HCT116 (cell line): ENCODE data around the gene ESR2. TPM values are rescaled to one million over a fixed set of nuclear protein-coding genes. Genes with fewer than 3 reads are reported as not detected.

ENCODE experiments used
- ATAC-seq: fragments of 200-7000 bp; cut with Tn5 transposase; 2 replicates; pipeline ENCODE4 v1.9.1; 2020; ENCODE audit warnings: mild to moderate bottlenecking, moderate library complexity
- BruUV-seq: library from RNA; stranded (reverse); fragments of 400-500 nt; replicated peaks from 2 replicates; lab custom pipeline; 2021; lab: Mats Ljungman, UMichigan
- CTCF ChIA-PET: fragments of 300-600 bp; sonication (Branson Sonifier 250); formaldehyde crosslinking; loops from one replicate; lab custom pipeline; 2021; ENCODE audit warnings: antibody characterized with exemption; lab: Charles Lee
- POLR2A ChIA-PET: fragments of 300-600, 350-600 bp; sonication (Branson Sonifier 250); formaldehyde crosslinking; loops from one replicate; lab custom pipeline; 2021; ENCODE audit warnings: antibody characterized with exemption; lab: Charles Lee
- RAD21 ChIA-PET, 2 experiments: fragments of 300-600 bp; sonication (Branson Sonifier 250); formaldehyde crosslinking; loops; one replicate each; lab custom pipeline; 2023; ENCODE audit warnings: low total read pairs in 2 of 2; ENCODE audit not compliant: uncharacterized antibody in 2 of 2, unreplicated experiment in 2 of 2, low non-redundant PET in 1 of 2; lab: Charles Lee
- DNase-seq: peaks from one replicate; pipeline ENCODE4 v3.0.0-alpha.2; 2010; ENCODE audit warnings: low read depth, low spot score
- H2AFZ ChIP-seq: fragments of 200-600 bp; shearing (Covaris generic), sonication (generic); 2 replicates; pipeline ENCODE4 v1.6.1; 2017; ENCODE audit warnings: low read depth, mixed run types, mixed read lengths, antibody characterized with exemption, low read length; ENCODE audit not compliant: poor library complexity, severe bottlenecking
- H3K27ac ChIP-seq: 2 replicates; pipeline ENCODE4 v1.5.1; 2012; ENCODE audit warnings: low read depth, low read length
- H3K27me3 ChIP-seq: fragments of 200-600 bp; sonication (generic); 2 replicates; pipeline ENCODE4 v1.6.1; 2016; ENCODE audit warnings: mixed run types, low read length, mixed read lengths; ENCODE audit not compliant: insufficient read depth
- H3K36me3 ChIP-seq, 2 experiments: fragments of 200-500 bp in 1 of 2; fragments of 200-600 bp in 1 of 2; sonication (Bioruptor generic) in 1 of 2; sonication (generic) in 1 of 2; 2 replicates each; pipeline versions ENCODE4 v1.5.1 to v1.6.1; 2014 to 2016; ENCODE audit warnings: low read length in 2 of 2, inconsistent platforms in 1 of 2, mixed read lengths in 1 of 2, mixed run types in 1 of 2; ENCODE audit not compliant: insufficient read depth in 2 of 2, control insufficient read depth in 1 of 2
- H3K4me1 ChIP-seq, 2 experiments: fragments of 200-600 bp in 1 of 2; sonication (generic) in 1 of 2; 2 replicates each; pipeline versions ENCODE4 v1.5.1 to v1.6.1; 2012 to 2017; ENCODE audit warnings: low read length in 2 of 2, inconsistent platforms in 1 of 2, mild to moderate bottlenecking in 1 of 2, mixed read lengths in 1 of 2, mixed run types in 1 of 2, moderate library complexity in 1 of 2; ENCODE audit not compliant: insufficient read depth in 2 of 2, control insufficient read depth in 1 of 2
- H3K4me2 ChIP-seq: fragments of 200-600 bp; sonication (generic); 2 replicates; pipeline ENCODE4 v1.6.1; 2017; ENCODE audit warnings: mixed run types, low read length, mixed read lengths
- H3K4me3 ChIP-seq, 2 experiments: fragments of 200-600 bp in 1 of 2; sonication (generic) in 1 of 2; replicated peaks in 1 of 2; 2 replicates each; pipeline ENCODE4 v1.5.1; 2011 to 2016; ENCODE audit warnings: low read length in 2 of 2, control low read depth in 1 of 2, low read depth in 1 of 2, mild to moderate bottlenecking in 1 of 2, mixed read lengths in 1 of 2, mixed run types in 1 of 2
- H3K79me2 ChIP-seq: fragments of 200-600 bp; sonication (generic); 2 replicates; pipeline ENCODE4 v1.6.1; 2017; ENCODE audit warnings: mild to moderate bottlenecking, mixed run types, low read length, moderate library complexity, mixed read lengths; ENCODE audit not compliant: insufficient read depth
- H3K9ac ChIP-seq: fragments of 200-600 bp; sonication (generic); 2 replicates; pipeline ENCODE4 v1.6.1; 2016; ENCODE audit warnings: low read length, mixed read lengths
- H3K9me2 ChIP-seq: fragments of 200-600 bp; sonication (generic), shearing (Covaris generic); 2 replicates; pipeline ENCODE4 v1.6.1; 2017; ENCODE audit warnings: mixed run types, mild to moderate bottlenecking, moderate library complexity; ENCODE audit not compliant: insufficient read depth
- H3K9me3 ChIP-seq, 2 experiments: fragments of 200-500 bp in 1 of 2; fragments of 200-600 bp in 1 of 2; sonication (Bioruptor generic) in 1 of 2; sonication (generic) in 1 of 2; 2 replicates each; pipeline ENCODE4 v1.6.1; 2014 to 2017; ENCODE audit warnings: low read length in 2 of 2, mixed read lengths in 2 of 2, inconsistent platforms in 1 of 2, low read depth in 1 of 2, mild to moderate bottlenecking in 1 of 2, mixed run types in 1 of 2, moderate library complexity in 1 of 2; ENCODE audit not compliant: control insufficient read depth in 1 of 2, insufficient read depth in 1 of 2
- H4K20me1 ChIP-seq: fragments of 200-600 bp; sonication (generic), shearing (Covaris generic); 2 replicates; pipeline ENCODE4 v1.6.1; 2017; ENCODE audit warnings: mixed run types, mild to moderate bottlenecking, moderate library complexity; ENCODE audit not compliant: insufficient read depth
- CBX3 ChIP-seq: IDR thresholded peaks from 2 replicates; pipeline ENCODE4 v1.6.1; 2012; ENCODE audit warnings: low read depth
- CTCF ChIP-seq, 3 experiments: fragments of 200-600 bp in 1 of 3; sonication (generic) in 1 of 3; IDR thresholded peaks in 2 of 3; conservative IDR thresholded peaks in 1 of 3; 2 replicates each; pipeline ENCODE4 v1.5.1; 2012 to 2017; ENCODE audit warnings: low read depth in 2 of 3, low read length in 2 of 3, antibody characterized with exemption in 1 of 3, borderline replicate concordance in 1 of 3, control low read depth in 1 of 3, mild to moderate bottlenecking in 1 of 3, mixed read lengths in 1 of 3, mixed run types in 1 of 3, moderate library complexity in 1 of 3; ENCODE audit not compliant: insufficient read depth in 1 of 3
- EZH2phosphoT487 ChIP-seq: fragments of 200-600 bp; IDR thresholded peaks from 2 replicates; pipeline ENCODE4 v1.6.1; 2018; ENCODE audit warnings: antibody characterized with exemption, borderline replicate concordance
- MAX ChIP-seq: IDR thresholded peaks from 2 replicates; pipeline ENCODE4 v1.6.1; 2012
- SIN3A ChIP-seq: IDR thresholded peaks from 2 replicates; pipeline ENCODE4 v1.6.1; 2012; ENCODE audit warnings: low read depth
- SP1 ChIP-seq: IDR thresholded peaks from 2 replicates; pipeline ENCODE4 v1.6.1; 2012; ENCODE audit warnings: low read depth
- SRF ChIP-seq: IDR thresholded peaks from 2 replicates; pipeline ENCODE4 v1.6.1; 2012; ENCODE audit warnings: low read depth
- ZFX ChIP-seq: fragments of 450-650 bp; IDR thresholded peaks from 2 replicates; pipeline ENCODE4 v1.6.1; 2017
- intact Hi-C: fragments of 100-400 bp; cut with micrococcal nuclease; formaldehyde crosslinking; loops from 2 replicates; pipeline ENCODE4 v1.10.0; 2022
- total RNA-seq: library from RNA; stranded (reverse); gene quantifications from one replicate; pipeline ENCODE4 v1.2.1, GENCODE V29; 2021; ENCODE audit not compliant: unreplicated experiment
- TF ChIP-seq, protein P1 (sequence below): IDR thresholded peaks from 2 replicates; pipeline ENCODE4 v1.6.1; 2011; ENCODE audit warnings: mild to moderate bottlenecking, low read length, moderate library complexity; ENCODE audit not compliant: insufficient replicate concordance; ENCODE audit errors: extremely low read depth
- TF ChIP-seq, protein P2 (sequence below): IDR thresholded peaks from 2 replicates; pipeline ENCODE4 v1.6.1; 2012

The ESR2 gene
- total RNA-seq, 1 experiment from 2014 or later = 0.32 TPM

- no TSS peak for BruUV-seq
- POLR2A ChIA-PET = no interaction called here
- no peak overlapping the region for H3K4me2 ChIP-seq
- H3K27ac ChIP-seq = no peak overlapping the region
- no peak for DNase-seq
- no peaks in the 10 kb centered on the region for H3K9me2 ChIP-seq
- H3K4me1 ChIP-seq = no peaks in the 10 kb centered on the region
- TF ChIP-seq, protein P1, sequence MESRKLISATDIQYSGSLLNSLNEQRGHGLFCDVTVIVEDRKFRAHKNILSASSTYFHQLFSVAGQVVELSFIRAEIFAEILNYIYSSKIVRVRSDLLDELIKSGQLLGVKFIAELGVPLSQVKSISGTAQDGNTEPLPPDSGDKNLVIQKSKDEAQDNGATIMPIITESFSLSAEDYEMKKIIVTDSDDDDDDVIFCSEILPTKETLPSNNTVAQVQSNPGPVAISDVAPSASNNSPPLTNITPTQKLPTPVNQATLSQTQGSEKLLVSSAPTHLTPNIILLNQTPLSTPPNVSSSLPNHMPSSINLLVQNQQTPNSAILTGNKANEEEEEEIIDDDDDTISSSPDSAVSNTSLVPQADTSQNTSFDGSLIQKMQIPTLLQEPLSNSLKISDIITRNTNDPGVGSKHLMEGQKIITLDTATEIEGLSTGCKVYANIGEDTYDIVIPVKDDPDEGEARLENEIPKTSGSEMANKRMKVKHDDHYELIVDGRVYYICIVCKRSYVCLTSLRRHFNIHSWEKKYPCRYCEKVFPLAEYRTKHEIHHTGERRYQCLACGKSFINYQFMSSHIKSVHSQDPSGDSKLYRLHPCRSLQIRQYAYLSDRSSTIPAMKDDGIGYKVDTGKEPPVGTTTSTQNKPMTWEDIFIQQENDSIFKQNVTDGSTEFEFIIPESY = no peak
- TF ChIP-seq CBX3 (no peak), ZFX (no peak), SP1 (no peak), SIN3A (no peak), EZH2phosphoT487 (no peak), CTCF (IDR thresholded peaks at IDR 0.05 in 2 of 3, conservative IDR thresholded peaks at IDR 0.05 in 1 of 3; ENCODE audit: borderline replicate concordance in 1 of 3, insufficient read depth in 1 of 3, low read depth in 2 of 3, low read length in 2 of 3) (no peak), SRF (no peak), MAX (no peak)
- TF ChIP-seq, protein P2, sequence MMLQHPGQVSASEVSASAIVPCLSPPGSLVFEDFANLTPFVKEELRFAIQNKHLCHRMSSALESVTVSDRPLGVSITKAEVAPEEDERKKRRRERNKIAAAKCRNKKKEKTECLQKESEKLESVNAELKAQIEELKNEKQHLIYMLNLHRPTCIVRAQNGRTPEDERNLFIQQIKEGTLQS = no peak
- RAD21 ChIA-PET = no interaction called here
- intact Hi-C loops = no loop called here
- H3K4me3 ChIP-seq = no peak overlapping the region
- H3K9ac ChIP-seq = no peak overlapping the region
- H3K9me3 ChIP-seq = no peaks in the 10 kb centered on the region
- no peaks in the 10 kb centered on the region for H4K20me1 ChIP-seq
- no peaks in the 10 kb centered on the region for H3K27me3 ChIP-seq
- ATAC-seq = no peak
- CTCF ChIA-PET = no interaction called here
- no peaks in the 10 kb centered on the region for H3K79me2 ChIP-seq
- no peaks in the 10 kb centered on the region; a peak in 1 of 4 replicates for H3K36me3 ChIP-seq
- H2AFZ ChIP-seq = no peak overlapping the region
These were observed 204.3 kb downstream of the ESR2 start for GRCh38 chr14:64089920-64090319.
